EH (cell line): ENCODE data around the gene QSOX1.

Experiments used
- DNase-seq: peaks from one replicate; pipeline ENCODE4 v3.0.0-alpha.2; 2015; ENCODE audit warnings: low read depth

QSOX1 gene

GRCh38 chr1:180252638-180253536 is 98.2 kb downstream of the QSOX1 start:
- DNase-seq = peak; percentile 62
